HTR-8/SVneo (cell line): ENCODE data around the gene DRC1.
A peak's percentile ranks its signal among the peaks of the same experiment; 100 is the strongest.
"Not testable (repeated sequence)": the region's sequence is repeated elsewhere in the genome, so short reads cannot be mapped to it uniquely, and the experiment has no call there.

Experiments used
- DNase-seq: peaks from one replicate; pipeline ENCODE4 v3.0.0; 2011; ENCODE audit warnings: low spot score, mixed read lengths; ENCODE audit not compliant: insufficient read length
- FAIRE-seq: peaks from 2 replicates; lab custom pipeline; 2011; peaks lifted over from hg19 to GRCh38; lab: Jason Lieb, UNC

Gene DRC1

GRCh38 chr2:26461601-26462023, 59.9 kb downstream of the DRC1 start:
- FAIRE-seq (peak; percentile 28), DNase-seq (no peak)

GRCh38 chr2:26462100-26462499, 60.4 kb downstream of the DRC1 start:
- DNase-seq (no peak), FAIRE-seq (no peak)

- FAIRE-seq (peak; percentile 89), DNase-seq (peak; percentile 71)
These were observed 61.0 kb downstream of the DRC1 start for GRCh38 chr2:26462511-26463243.

- DNase-seq (peak; percentile 43), FAIRE-seq (no peak)
These were observed 61.8 kb downstream of the DRC1 start for GRCh38 chr2:26463244-26464192.

- DNase-seq, result no peak
- FAIRE-seq, result no peak
These were observed 62.9 kb downstream of the DRC1 start for GRCh38 chr2:26464390-26465265.

- DNase-seq (no peak), FAIRE-seq (no peak)
These were observed 63.7 kb downstream of the DRC1 start for GRCh38 chr2:26465266-26465925.

GRCh38 chr2:26465981-26466471, 64.3 kb downstream of the DRC1 start:
- DNase-seq, result no peak
- no peak for FAIRE-seq

- FAIRE-seq, result no peak
- DNase-seq, result no peak
These were observed 65.1 kb downstream of the DRC1 start for GRCh38 chr2:26466662-26467310.

- DNase-seq, FAIRE-seq: not testable (repeated sequence)
These were observed 66.8 kb downstream of the DRC1 start for GRCh38 chr2:26468544-26468943.

- FAIRE-seq, result peak; percentile 80
- peak; percentile 58 for DNase-seq
These were observed 67.5 kb downstream of the DRC1 start for GRCh38 chr2:26469092-26469710.

GRCh38 chr2:26469955-26470354, 68.2 kb downstream of the DRC1 start:
- DNase-seq (no peak), FAIRE-seq (peak; percentile 57)

- DNase-seq, result no peak
- no peak for FAIRE-seq
These were observed 69.0 kb downstream of the DRC1 start for GRCh38 chr2:26470601-26471260.

- no peak for FAIRE-seq
- no peak for DNase-seq
These were observed 69.6 kb downstream of the DRC1 start for GRCh38 chr2:26471289-26471688.

- DNase-seq, result no peak
These were observed 70.3 kb downstream of the DRC1 start for GRCh38 chr2:26471766-26472706.

GRCh38 chr2:26472821-26473655, 71.3 kb downstream of the DRC1 start:
- DNase-seq, result no peak
- no peak for FAIRE-seq

More at GRCh38 chr2:26471766-26472706, 70.3 kb downstream of the DRC1 start:
- FAIRE-seq, result peak; percentile 99

GRCh38 chr2:26473796-26474195, 72.1 kb downstream of the DRC1 start:
- DNase-seq (no peak), FAIRE-seq (no peak)
